H1 (cell line): Measurements from ENCODE around the gene OCLN. TPM values are rescaled to one million over a fixed set of nuclear protein-coding genes. Genes with fewer than 3 reads are reported as not detected.
"Not testable (repeated sequence)": the region's sequence is repeated elsewhere in the genome, so short reads cannot be mapped to it uniquely, and the experiment has no call there.

Source experiments
- CTCF ChIA-PET: fragments of 300-600 bp; sonication (Branson Sonifier 250); formaldehyde crosslinking; loops from one replicate; lab custom pipeline; 2021; ENCODE audit not compliant: partially characterized antibody; lab: Charles Lee
- POLR2A ChIA-PET: fragments of 300-600 bp; sonication (Branson Sonifier 250); formaldehyde crosslinking; loops from one replicate; lab custom pipeline; 2021; ENCODE audit warnings: inconsistent platforms; ENCODE audit not compliant: partially characterized antibody; lab: Charles Lee
- DNase-seq, 2 experiments: peaks; one replicate each; pipeline versions ENCODE4 v3.0.0 to v3.0.0-alpha.2; 2010 to 2022; ENCODE audit warnings: low spot score in 2 of 2, low read depth in 1 of 2, mixed read lengths in 1 of 2
- FAIRE-seq: peaks from 2 replicates; lab custom pipeline; 2011; peaks lifted over from hg19 to GRCh38; lab: Jason Lieb, UNC
- H2AFZ ChIP-seq: 2 replicates; pipeline ENCODE4 v1.8.1; 2012; ENCODE audit warnings: low read length, inconsistent platforms
- H2AK5ac ChIP-seq: 2 replicates; pipeline ENCODE4 v1.6.1; 2013; ENCODE audit warnings: low read depth, low read length
- H2BK120ac ChIP-seq: replicated peaks from 2 replicates; pipeline ENCODE3; 2013; ENCODE audit warnings: low read depth, low read length, inconsistent platforms
- H2BK12ac ChIP-seq: 2 replicates; pipeline ENCODE4 v1.6.1; 2013; ENCODE audit warnings: low read depth, low read length
- H2BK15ac ChIP-seq: 2 replicates; pipeline ENCODE4 v1.6.1; 2013; ENCODE audit warnings: low read length
- H2BK20ac ChIP-seq: 2 replicates; pipeline ENCODE4 v1.6.1; 2013; ENCODE audit warnings: low read length
- H2BK5ac ChIP-seq: 2 replicates; pipeline ENCODE4 v1.6.1; 2013; ENCODE audit warnings: low read depth, low read length
- H3K14ac ChIP-seq: 2 replicates; pipeline ENCODE4 v1.6.1; 2013; ENCODE audit warnings: inconsistent platforms; ENCODE audit not compliant: insufficient read length
- H3K18ac ChIP-seq: 2 replicates; pipeline ENCODE4 v1.6.1; 2013; ENCODE audit warnings: low read length; ENCODE audit errors: extremely low read depth
- H3K23ac ChIP-seq: 2 replicates; pipeline ENCODE4 v1.6.1; 2013; ENCODE audit warnings: inconsistent platforms; ENCODE audit not compliant: insufficient read length
- H3K23me2 ChIP-seq: 2 replicates; pipeline ENCODE4 v1.6.1; 2013; ENCODE audit warnings: low read depth, low read length
- H3K27ac ChIP-seq: 2 replicates; pipeline ENCODE4 v1.6.1; 2011; ENCODE audit warnings: low read depth, low read length, inconsistent platforms
- H3K27me3 ChIP-seq, 4 experiments: replicated peaks in 1 of 4; 1 replicate in 1 of 4; 2 replicates in 3 of 4; pipeline versions ENCODE4 v1.6.1 to v1.8.1; 2011 to 2013; ENCODE audit warnings: low read length in 3 of 4, mild to moderate bottlenecking in 3 of 4, inconsistent platforms in 2 of 4, mixed read lengths in 2 of 4, moderate library complexity in 1 of 4; ENCODE audit not compliant: control insufficient read depth in 3 of 4, insufficient read depth in 3 of 4; ENCODE audit errors: extremely low read depth in 1 of 4
- H3K36me3 ChIP-seq, 4 experiments: 2 replicates each; pipeline versions ENCODE4 v1.6.1 to v1.8.1; 2011 to 2013; ENCODE audit warnings: mild to moderate bottlenecking in 4 of 4, low read length in 3 of 4, moderate library complexity in 2 of 4, control low read depth in 1 of 4, inconsistent platforms in 1 of 4; ENCODE audit not compliant: insufficient read depth in 4 of 4, control insufficient read depth in 2 of 4
- H3K4ac ChIP-seq: replicated peaks from 2 replicates; pipeline ENCODE3; 2013; ENCODE audit warnings: low read length, low read depth, mixed read lengths, inconsistent platforms; ENCODE audit not compliant: insufficient read length
- H3K4me1 ChIP-seq, 4 experiments: replicated peaks in 1 of 4; 1 replicate in 1 of 4; 2 replicates in 3 of 4; pipeline versions ENCODE4 v1.6.1 to v1.8.1; 2011 to 2013; ENCODE audit warnings: low read length in 3 of 4, inconsistent platforms in 2 of 4, mixed read lengths in 1 of 4; ENCODE audit not compliant: insufficient read depth in 4 of 4, control insufficient read depth in 3 of 4
- H3K4me2 ChIP-seq, 2 experiments: 2 replicates each; pipeline versions ENCODE4 v1.6.1 to v1.8.1; 2011 to 2013; ENCODE audit warnings: low read depth in 2 of 2, low read length in 2 of 2, control low read depth in 1 of 2, inconsistent platforms in 1 of 2, mild to moderate bottlenecking in 1 of 2; ENCODE audit not compliant: insufficient read depth in 1 of 2
- H3K4me3 ChIP-seq, 4 experiments: fragments of 200-600, 300-600 bp in 1 of 4; sonication (generic), shearing (Covaris generic), sonication (Bioruptor Twin) in 1 of 4; 2 replicates each; pipeline versions ENCODE4 v1.5.1 to v1.8.1; 2011 to 2016; ENCODE audit warnings: low read length in 4 of 4, low read depth in 3 of 4, control low read depth in 2 of 4, inconsistent platforms in 2 of 4, mild to moderate bottlenecking in 2 of 4, mixed read lengths in 1 of 4, moderate library complexity in 1 of 4; ENCODE audit not compliant: insufficient read depth in 2 of 4; ENCODE audit errors: extremely low read depth in 1 of 4
- H3K56ac ChIP-seq: replicated peaks from 2 replicates; pipeline ENCODE3; 2013; ENCODE audit warnings: low read depth, mild to moderate bottlenecking, mixed read lengths, low read length, inconsistent platforms; ENCODE audit not compliant: insufficient read length
- H3K79me1 ChIP-seq: 2 replicates; pipeline ENCODE4 v1.6.1; 2013; ENCODE audit warnings: low read depth, low read length, control low read depth
- H3K79me2 ChIP-seq, 2 experiments: 2 replicates each; pipeline versions ENCODE4 v1.6.1 to v1.8.1; 2012 to 2013; ENCODE audit warnings: low read length in 2 of 2, mild to moderate bottlenecking in 2 of 2, inconsistent platforms in 1 of 2; ENCODE audit not compliant: insufficient read depth in 2 of 2, control insufficient read depth in 1 of 2
- H3K9ac ChIP-seq, 4 experiments: replicated peaks in 1 of 4; 1 replicate in 1 of 4; 2 replicates in 3 of 4; pipeline versions ENCODE4 v1.6.1 to v1.8.1; 2011 to 2013; ENCODE audit warnings: low read depth in 3 of 4, low read length in 3 of 4, control low read depth in 2 of 4, mild to moderate bottlenecking in 2 of 4, moderate library complexity in 2 of 4, inconsistent platforms in 1 of 4; ENCODE audit errors: extremely low read depth in 1 of 4
- H3K9me3 ChIP-seq, 2 experiments: 2 replicates each; pipeline versions ENCODE4 v1.6.1 to v1.8.1; 2012 to 2013; ENCODE audit warnings: mild to moderate bottlenecking in 2 of 2, moderate library complexity in 2 of 2, control low read depth in 1 of 2, inconsistent platforms in 1 of 2, low read depth in 1 of 2, low read length in 1 of 2, mixed read lengths in 1 of 2; ENCODE audit not compliant: insufficient read depth in 2 of 2
- H4K20me1 ChIP-seq, 2 experiments: replicated peaks in 1 of 2; 2 replicates each; pipeline versions ENCODE3 to v1.8.1; 2011 to 2013; ENCODE audit warnings: inconsistent platforms in 2 of 2, low read length in 2 of 2, mild to moderate bottlenecking in 1 of 2; ENCODE audit not compliant: insufficient read depth in 2 of 2, control insufficient read depth in 1 of 2
- H4K5ac ChIP-seq: 2 replicates; pipeline ENCODE4 v1.6.1; 2013; ENCODE audit warnings: low read length, low read depth, mixed read lengths, inconsistent platforms; ENCODE audit not compliant: insufficient read length
- H4K8ac ChIP-seq: 2 replicates; pipeline ENCODE4 v1.8.0; 2013; ENCODE audit warnings: mild to moderate bottlenecking, moderate library complexity, low read length, inconsistent platforms; ENCODE audit not compliant: insufficient read depth; ENCODE audit errors: extremely low read depth
- H4K91ac ChIP-seq: replicated peaks from 2 replicates; pipeline ENCODE3; 2013; ENCODE audit warnings: low read length, mixed read lengths, inconsistent platforms; ENCODE audit not compliant: insufficient read length
- WGBS, 2 experiments: shearing (Covaris generic) in 1 of 2; methylation state at CpG; one replicate each; pipeline versions ENCODE4 v1.1.6 to v1.1.7; 2013 to 2015; ENCODE audit warnings: low lambda C conversion rate in 2 of 2, mixed read lengths in 2 of 2, inconsistent platforms in 1 of 2, low coverage in 1 of 2, missing lambda C conversion rate in 1 of 2; ENCODE audit not compliant: insufficient replicate concordance in 2 of 2, insufficient coverage in 1 of 2, insufficient read length in 1 of 2; ENCODE audit errors: extremely low coverage in 1 of 2, missing lambda C conversion rate in 1 of 2; 5-methylcytosine and 5-hydroxymethylcytosine counted together
- polyA plus RNA-seq, 7 experiments: library from polyadenylated mRNA; depleted of rRNA in 3 of 7; stranded (reverse) in 5 of 7; unstranded in 2 of 7; fragments of >200 nt in 5 of 7; fragments of 200-250 nt in 2 of 7; gene quantifications; 1 replicate in 5 of 7; 2 replicates in 1 of 7; 4 replicates in 1 of 7; pipeline versions ENCODE4 v1.2.1 to v1.2.3, GENCODE V29; 2011 to 2013; ENCODE audit warnings: missing spikeins in 2 of 7, mixed read lengths in 2 of 7
- total RNA-seq: library from RNA; stranded (reverse); fragmentation: NEBNext Ultra II Directional; extraction: Animal tissue kit (Norgen Biotek cat#: 25700); gene quantifications from 2 replicates; pipeline ENCODE4 v1.2.1, GENCODE V29; 2021

The OCLN gene
- total and polyA plus RNA-seq, 2 of the 8 experiments (the other 6 are each of a cell fraction or from before 2014, with no cell fraction given) = 27.9 to 85.5 TPM

DNA sequence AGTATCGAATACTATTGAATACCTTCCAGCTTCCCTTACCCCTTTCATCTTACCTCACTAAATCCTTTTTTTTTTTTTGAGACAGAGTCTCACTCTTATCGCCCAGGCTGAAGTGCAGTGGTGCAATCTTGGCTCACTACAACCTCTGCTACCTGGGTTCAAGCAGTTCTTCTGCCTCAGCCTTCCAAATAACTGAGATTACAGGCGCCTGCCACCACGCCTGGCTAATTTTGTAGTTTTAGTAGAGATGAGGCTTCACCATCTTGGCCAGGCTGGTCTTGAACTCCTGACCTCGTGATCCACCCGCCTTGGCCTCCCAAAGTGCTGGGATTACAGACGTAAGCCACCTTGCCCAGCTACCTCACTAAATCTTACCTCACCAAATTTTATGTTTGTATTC is 14.3 kb upstream of the OCLN start:
- H3K79me1 ChIP-seq, H3K4me2 ChIP-seq, H3K27ac ChIP-seq, H4K91ac ChIP-seq, FAIRE-seq, H3K56ac ChIP-seq, H3K4me1 ChIP-seq, H3K23ac ChIP-seq, H2BK5ac ChIP-seq, H2AK5ac ChIP-seq, H3K4ac ChIP-seq, H3K36me3 ChIP-seq, H3K23me2 ChIP-seq, H2BK120ac ChIP-seq, H4K8ac ChIP-seq, H2BK15ac ChIP-seq, H3K9ac ChIP-seq, CTCF ChIA-PET, POLR2A ChIA-PET, H3K27me3 ChIP-seq, H3K79me2 ChIP-seq, DNase-seq, H3K4me3 ChIP-seq, H4K20me1 ChIP-seq, H4K5ac ChIP-seq, H3K14ac ChIP-seq, H2BK12ac ChIP-seq, H2BK20ac ChIP-seq, H3K18ac ChIP-seq, H2AFZ ChIP-seq, H3K9me3 ChIP-seq: not testable (repeated sequence)
- WGBS, 2 experiments = 88% methylated on average over 7 of the region's 7 CpGs; no CpG with 5 or more reads in 1 of the 2 experiments
